ENCODE measurements around the gene HEPACAM. TPM values are rescaled to one million over a fixed set of nuclear protein-coding genes. Genes with fewer than 3 reads are reported as not detected.

Gene HEPACAM
- total RNA-seq, 1 experiment from 2014 or later, result not detected

DNA sequence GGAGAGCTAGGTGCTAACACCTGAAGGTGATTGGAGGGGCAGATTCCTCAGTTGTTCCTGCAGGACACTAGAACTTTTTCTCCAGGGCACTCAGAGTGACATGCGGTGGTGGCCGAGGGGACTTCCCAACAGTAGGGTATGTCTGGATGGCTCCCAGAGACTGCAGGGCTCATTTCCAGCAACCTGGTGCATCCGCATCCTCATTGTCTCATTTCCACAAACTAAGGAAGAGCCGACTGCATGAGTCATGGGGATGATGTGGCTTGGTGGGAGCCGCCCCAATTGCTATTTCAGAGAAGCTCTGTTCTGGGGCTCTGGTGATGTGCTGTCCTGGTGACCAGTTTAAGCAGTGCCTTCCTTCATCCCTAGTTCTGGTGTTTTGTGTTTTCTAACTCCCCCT lies 35.4 kb downstream of the HEPACAM start:
- Histone ChIP-seq H3K36me3 (ENCODE audit: insufficient read depth, low read length) (no peaks in the 10 kb centered on the region), H3K4me2 (ENCODE audit: low read depth, low read length, poor library complexity, severe bottlenecking) (no peak overlapping the region), H3K9me3 (ENCODE audit: low read length) (no peaks in the 10 kb centered on the region), H4K20me1 (ENCODE audit: insufficient read depth, low read depth, low read length) (no peaks in the 10 kb centered on the region), H3K9ac (ENCODE audit: low read length) (no peak overlapping the region), H3K4me3 (ENCODE audit: low read length) (no peak overlapping the region), H3K79me2 (ENCODE audit: low read length) (no peaks in the 10 kb centered on the region), H3K27ac (ENCODE audit: low read length) (no peak overlapping the region), H3K27me3 (ENCODE audit: low read length) (no peaks in the 10 kb centered on the region), H3K9me2 (replicated peaks; ENCODE audit: insufficient read depth, low read length) (no peaks in the 10 kb centered on the region), H3K4me1 (ENCODE audit: low read length) (no peaks in the 10 kb centered on the region), H2AFZ (ENCODE audit: low read length) (no peak overlapping the region)
- DNase-seq, result no peak

DNA sequence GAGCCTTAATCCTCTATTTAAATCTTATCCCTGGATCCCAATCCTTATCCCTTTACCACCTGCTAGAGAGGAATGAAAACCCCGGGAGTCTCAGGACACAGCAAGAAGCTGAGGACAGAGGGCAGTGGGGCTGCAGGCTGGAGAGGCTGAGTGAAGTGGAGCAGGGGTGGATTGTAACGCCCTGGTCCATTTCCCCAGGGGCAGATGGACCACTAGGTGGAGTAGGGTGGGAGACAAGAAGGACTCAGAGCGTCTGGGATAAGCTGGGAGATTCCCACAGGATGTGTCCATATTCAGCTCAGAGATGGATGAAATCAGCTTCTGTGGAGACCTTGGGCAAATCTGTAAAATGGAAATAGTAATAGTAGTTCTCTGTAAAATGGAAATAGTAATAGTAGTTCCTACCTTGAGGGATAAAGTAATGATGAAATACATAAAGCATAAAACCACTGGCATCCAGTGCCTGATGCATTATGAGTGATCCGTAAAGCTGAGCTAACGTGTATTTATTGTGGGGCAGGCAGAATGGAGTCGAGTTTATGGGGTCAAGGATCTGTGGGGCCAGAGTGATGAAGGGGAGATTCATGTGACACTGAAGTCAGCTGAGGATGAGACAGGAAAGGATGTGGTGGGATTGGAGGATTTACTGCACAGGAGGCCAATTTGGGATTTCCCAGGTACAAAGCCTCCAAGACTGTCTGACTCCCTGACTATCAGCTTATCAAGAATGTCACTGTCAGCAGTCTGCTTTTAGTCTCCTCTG lies 36.3 kb downstream of the HEPACAM start:
- H3K79me2 ChIP-seq (ENCODE audit: low read length), result no peaks in the 10 kb centered on the region
- H4K20me1 ChIP-seq (ENCODE audit: insufficient read depth, low read depth, low read length), result no peaks in the 10 kb centered on the region
- H3K4me3 ChIP-seq (ENCODE audit: low read length), result no peak overlapping the region
- no peaks in the 10 kb centered on the region for H3K27me3 ChIP-seq (ENCODE audit: low read length)
- H3K4me1 ChIP-seq (ENCODE audit: low read length), result no peaks in the 10 kb centered on the region
- no peak for DNase-seq
- no peaks in the 10 kb centered on the region for H3K9me3 ChIP-seq (ENCODE audit: low read length)
- no peaks in the 10 kb centered on the region for H3K36me3 ChIP-seq (ENCODE audit: insufficient read depth, low read length)
- no peak overlapping the region for H2AFZ ChIP-seq (ENCODE audit: low read length)
- no peaks in the 10 kb centered on the region for H3K9me2 ChIP-seq (replicated peaks; ENCODE audit: insufficient read depth, low read length)
- no peak overlapping the region for H3K9ac ChIP-seq (ENCODE audit: low read length)
- no peak overlapping the region for H3K27ac ChIP-seq (ENCODE audit: low read length)
- H3K4me2 ChIP-seq (ENCODE audit: low read depth, low read length, poor library complexity, severe bottlenecking), result no peak overlapping the region

DNA sequence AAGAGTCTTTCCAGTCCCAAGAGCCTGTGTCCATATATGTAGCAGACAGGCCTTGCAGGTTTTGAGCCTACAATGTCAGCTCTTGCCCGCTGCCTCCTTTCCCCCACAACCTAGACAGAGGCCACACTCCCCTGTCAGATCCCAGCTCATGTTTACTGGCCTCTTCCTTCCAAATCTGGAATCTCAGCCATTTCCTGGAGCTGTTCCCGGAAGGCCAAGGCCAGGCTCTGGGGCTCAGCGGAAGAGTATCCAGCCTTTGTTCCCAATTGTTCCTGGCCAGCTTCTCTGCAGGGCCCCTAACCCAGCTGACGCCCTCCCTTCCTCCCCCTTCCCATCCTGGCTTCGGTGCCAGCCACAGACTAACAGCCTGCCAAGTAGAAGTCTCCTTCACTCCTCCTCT lies 37.1 kb downstream of the HEPACAM start:
- DNase-seq, result no peak
- Histone ChIP-seq H3K79me2 (ENCODE audit: low read length) (no peaks in the 10 kb centered on the region), H3K4me3 (ENCODE audit: low read length) (no peak overlapping the region), H3K9me2 (replicated peaks; ENCODE audit: insufficient read depth, low read length) (no peaks in the 10 kb centered on the region), H3K4me1 (ENCODE audit: low read length) (no peaks in the 10 kb centered on the region), H3K9ac (ENCODE audit: low read length) (no peak overlapping the region), H2AFZ (ENCODE audit: low read length) (no peak overlapping the region), H3K9me3 (ENCODE audit: low read length) (no peaks in the 10 kb centered on the region), H3K27ac (ENCODE audit: low read length) (no peak overlapping the region), H3K36me3 (ENCODE audit: insufficient read depth, low read length) (no peaks in the 10 kb centered on the region), H3K27me3 (ENCODE audit: low read length) (no peaks in the 10 kb centered on the region), H4K20me1 (ENCODE audit: insufficient read depth, low read depth, low read length) (no peaks in the 10 kb centered on the region), H3K4me2 (ENCODE audit: low read depth, low read length, poor library complexity, severe bottlenecking) (no peak overlapping the region)

DNA sequence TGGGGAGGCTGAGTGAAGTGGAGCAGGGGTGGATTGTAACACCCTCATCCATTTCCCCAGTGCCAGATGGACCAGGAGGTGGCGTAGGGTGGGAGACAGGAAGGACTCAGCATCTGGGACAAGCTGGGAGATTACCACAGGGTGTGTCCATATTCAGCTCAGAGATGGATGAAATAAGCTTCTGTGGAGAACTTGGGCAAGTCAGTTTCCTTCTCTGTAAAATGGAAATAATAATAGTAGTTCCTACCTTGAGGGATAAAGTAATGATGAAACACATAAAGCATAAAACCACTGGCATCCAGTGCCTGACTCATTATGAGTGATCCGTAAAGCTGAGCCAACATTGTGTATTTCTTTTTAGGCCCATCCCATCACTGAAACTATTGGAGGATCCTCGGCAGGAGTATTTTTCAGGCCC lies 37.6 kb downstream of the HEPACAM start:
- Histone ChIP-seq H3K4me2 (ENCODE audit: low read depth, low read length, poor library complexity, severe bottlenecking) (no peak overlapping the region), H3K27me3 (ENCODE audit: low read length) (no peaks in the 10 kb centered on the region), H3K9me2 (replicated peaks; ENCODE audit: insufficient read depth, low read length) (no peaks in the 10 kb centered on the region), H3K9ac (ENCODE audit: low read length) (no peak overlapping the region), H3K36me3 (ENCODE audit: insufficient read depth, low read length) (no peaks in the 10 kb centered on the region), H3K27ac (ENCODE audit: low read length) (no peak overlapping the region), H3K79me2 (ENCODE audit: low read length) (no peaks in the 10 kb centered on the region), H2AFZ (ENCODE audit: low read length) (no peak overlapping the region), H4K20me1 (ENCODE audit: insufficient read depth, low read depth, low read length) (no peaks in the 10 kb centered on the region), H3K4me1 (ENCODE audit: low read length) (no peaks in the 10 kb centered on the region), H3K4me3 (ENCODE audit: low read length) (no peak overlapping the region), H3K9me3 (ENCODE audit: low read length) (no peaks in the 10 kb centered on the region)
- no peak for DNase-seq

DNA sequence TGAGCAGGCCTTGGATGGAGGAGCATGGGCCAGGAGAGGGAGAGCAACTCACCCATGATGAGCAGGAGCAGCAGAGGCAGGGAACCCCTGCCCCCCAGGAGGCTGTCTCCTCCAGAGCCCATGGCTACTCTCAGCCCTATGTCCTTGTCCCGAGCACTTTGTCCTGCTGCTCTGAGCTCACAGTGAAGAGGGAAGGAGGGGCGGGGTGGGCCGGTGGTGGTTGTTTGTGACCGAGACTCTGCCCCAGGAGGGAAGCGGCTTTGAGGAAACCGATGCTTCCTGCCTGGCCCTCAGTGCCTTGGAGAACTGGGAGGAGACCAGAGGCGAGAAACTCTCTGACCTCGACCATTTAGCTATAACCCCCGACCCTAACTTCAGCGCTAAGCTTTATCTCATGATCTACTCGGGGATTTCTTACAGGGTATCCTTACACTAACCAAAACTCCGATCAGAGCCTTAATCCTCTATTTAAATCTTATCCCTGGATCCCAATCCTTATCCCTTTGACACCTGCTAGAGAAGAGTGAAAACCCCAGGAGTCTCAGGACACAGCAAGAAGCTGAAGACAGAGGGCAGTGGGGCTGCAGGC lies 38.1 kb downstream of the HEPACAM start, which contains the start of gene ROBO4:
Gene ROBO4, minus strand, starts transcription at position 192 of the 589 bp plus-strand sequence. Its CDS starts 70 bp downstream, at position 122.
- Histone ChIP-seq H3K79me2 (ENCODE audit: low read length) (no peaks in the 10 kb centered on the region), H4K20me1 (ENCODE audit: insufficient read depth, low read depth, low read length) (no peaks in the 10 kb centered on the region), H2AFZ (ENCODE audit: low read length) (no peak within 1 kb of the TSS), H3K9me2 (replicated peaks; ENCODE audit: insufficient read depth, low read length) (no peaks in the 10 kb centered on the region), H3K27me3 (ENCODE audit: low read length) (no peaks in the 10 kb centered on the region), H3K36me3 (ENCODE audit: insufficient read depth, low read length) (no peaks in the 10 kb centered on the region), H3K9ac (ENCODE audit: low read length) (no peak within 1 kb of the TSS), H3K4me1 (ENCODE audit: low read length) (no peaks in the 10 kb centered on the region), H3K4me3 (ENCODE audit: low read length) (no peak within 1 kb of the TSS), H3K27ac (ENCODE audit: low read length) (no peak within 1 kb of the TSS), H3K4me2 (ENCODE audit: low read depth, low read length, poor library complexity, severe bottlenecking) (no peak within 1 kb of the TSS), H3K9me3 (ENCODE audit: low read length) (no peaks in the 10 kb centered on the region)
- DNase-seq, result no peak

DNA sequence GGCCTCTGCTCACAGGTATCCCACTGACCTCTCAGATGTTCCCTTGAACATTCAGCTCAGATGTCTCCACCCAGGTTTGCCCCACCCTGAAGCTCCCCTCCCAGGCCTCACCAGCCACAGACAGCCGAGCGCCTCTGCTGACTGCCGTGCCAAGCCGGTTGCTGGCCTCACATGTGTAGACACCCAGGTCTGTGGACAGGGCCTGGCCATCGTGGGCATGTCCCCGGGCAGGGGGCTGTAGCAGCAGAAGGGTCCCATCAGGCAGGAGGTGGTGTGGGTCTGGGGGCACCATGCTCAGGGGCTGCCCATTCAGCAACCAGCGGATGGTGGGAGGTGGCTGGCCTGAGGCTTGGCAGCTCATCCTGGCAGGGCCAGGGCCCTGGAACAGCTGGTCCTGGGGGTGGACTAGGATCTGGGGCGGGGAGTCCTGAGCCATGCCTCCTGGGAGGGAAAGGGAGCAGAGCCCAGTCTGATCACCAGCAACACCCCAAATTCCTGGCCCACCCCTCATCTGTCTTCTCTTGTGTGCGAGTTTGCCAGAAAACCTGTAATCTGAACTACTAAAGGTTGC lies 38.9 kb downstream of the HEPACAM start:
- Histone ChIP-seq H3K4me2 (ENCODE audit: low read depth, low read length, poor library complexity, severe bottlenecking) (no peak overlapping the region), H3K9me2 (replicated peaks; ENCODE audit: insufficient read depth, low read length) (no peaks in the 10 kb centered on the region), H3K4me1 (ENCODE audit: low read length) (no peaks in the 10 kb centered on the region), H3K9me3 (ENCODE audit: low read length) (no peaks in the 10 kb centered on the region), H3K27me3 (ENCODE audit: low read length) (no peaks in the 10 kb centered on the region), H3K9ac (ENCODE audit: low read length) (no peak overlapping the region), H3K27ac (ENCODE audit: low read length) (no peak overlapping the region), H3K4me3 (ENCODE audit: low read length) (no peak overlapping the region), H3K79me2 (ENCODE audit: low read length) (no peaks in the 10 kb centered on the region), H2AFZ (ENCODE audit: low read length) (no peak overlapping the region), H4K20me1 (ENCODE audit: insufficient read depth, low read depth, low read length) (no peaks in the 10 kb centered on the region), H3K36me3 (ENCODE audit: insufficient read depth, low read length) (no peaks in the 10 kb centered on the region)
- DNase-seq, result no peak

DNA sequence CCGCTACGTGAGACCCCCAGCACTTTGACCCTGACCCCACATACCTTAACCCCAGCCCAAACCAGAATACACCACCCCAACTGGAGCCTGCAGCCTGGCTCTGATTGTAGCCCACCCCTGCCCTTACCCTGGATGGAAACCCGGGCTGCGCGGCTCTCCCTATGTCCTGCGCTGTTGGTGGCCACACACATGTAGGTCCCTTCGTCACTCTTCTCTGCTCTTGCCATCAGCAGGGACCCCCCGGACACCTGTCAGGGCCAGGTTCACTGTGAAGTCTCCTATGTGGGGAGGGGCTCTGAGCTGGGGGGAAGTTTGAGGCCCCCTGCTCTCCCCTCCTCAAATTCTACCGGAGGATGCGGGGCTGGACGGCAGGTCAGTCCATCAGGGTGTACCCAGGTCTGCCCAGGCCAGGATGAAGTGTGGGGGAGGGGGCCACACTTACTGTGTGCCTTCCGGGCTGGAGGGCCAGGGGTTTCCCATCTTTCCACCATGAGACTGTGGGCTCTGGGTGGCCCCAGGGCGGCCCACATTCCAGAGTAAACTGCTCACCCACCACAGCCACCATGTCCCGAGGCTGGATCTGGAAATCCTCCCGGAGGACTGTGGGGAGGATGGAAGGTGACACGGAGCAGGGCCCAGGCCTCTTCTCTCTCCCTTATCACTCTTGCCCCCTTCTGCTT lies 39.6 kb downstream of the HEPACAM start:
- H2AFZ ChIP-seq (ENCODE audit: low read length), result no peak overlapping the region
- H3K4me1 ChIP-seq (ENCODE audit: low read length), result no peaks in the 10 kb centered on the region
- no peaks in the 10 kb centered on the region for H3K27me3 ChIP-seq (ENCODE audit: low read length)
- H4K20me1 ChIP-seq (ENCODE audit: insufficient read depth, low read depth, low read length), result no peaks in the 10 kb centered on the region
- no peak overlapping the region for H3K4me3 ChIP-seq (ENCODE audit: low read length)
- H3K9ac ChIP-seq (ENCODE audit: low read length), result no peak overlapping the region
- H3K79me2 ChIP-seq (ENCODE audit: low read length), result no peaks in the 10 kb centered on the region
- no peak for DNase-seq
- no peak overlapping the region for H3K4me2 ChIP-seq (ENCODE audit: low read depth, low read length, poor library complexity, severe bottlenecking)
- H3K9me3 ChIP-seq (ENCODE audit: low read length), result no peaks in the 10 kb centered on the region
- H3K9me2 ChIP-seq (replicated peaks; ENCODE audit: insufficient read depth, low read length), result no peaks in the 10 kb centered on the region
- no peak overlapping the region for H3K27ac ChIP-seq (ENCODE audit: low read length)
- no peaks in the 10 kb centered on the region for H3K36me3 ChIP-seq (ENCODE audit: insufficient read depth, low read length)

DNA sequence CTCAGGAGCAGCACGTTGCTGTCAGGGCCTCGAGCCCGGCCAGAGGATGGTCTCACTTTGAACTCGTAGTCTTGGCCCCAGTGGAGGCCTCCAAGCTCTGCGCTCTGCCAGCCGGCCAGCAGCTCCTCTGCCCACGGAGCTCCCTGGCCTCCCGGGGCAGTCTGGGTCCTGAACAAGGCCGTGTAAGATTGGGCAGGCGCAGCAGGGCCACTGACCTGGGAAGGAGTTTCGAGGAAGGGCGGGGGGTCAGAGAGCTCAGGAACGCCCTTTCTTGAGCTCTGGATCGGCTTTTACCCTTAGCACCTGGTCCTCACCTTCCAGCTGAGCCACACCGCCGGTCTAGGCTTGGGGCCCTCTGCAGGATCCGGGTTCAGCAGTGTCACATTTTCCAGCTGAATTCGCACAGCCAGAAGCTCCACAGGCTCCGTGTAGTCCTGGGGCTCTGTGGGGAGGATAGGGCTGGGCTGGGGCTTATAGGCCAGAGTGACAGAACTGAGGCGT lies 40.3 kb downstream of the HEPACAM start:
- H3K79me2 ChIP-seq (ENCODE audit: low read length), result no peaks in the 10 kb centered on the region
- no peak overlapping the region for H3K9ac ChIP-seq (ENCODE audit: low read length)
- no peak overlapping the region for H2AFZ ChIP-seq (ENCODE audit: low read length)
- H3K9me3 ChIP-seq (ENCODE audit: low read length), result no peaks in the 10 kb centered on the region
- no peaks in the 10 kb centered on the region for H3K9me2 ChIP-seq (replicated peaks; ENCODE audit: insufficient read depth, low read length)
- no peaks in the 10 kb centered on the region for H3K27me3 ChIP-seq (ENCODE audit: low read length)
- no peak for DNase-seq
- H3K4me2 ChIP-seq (ENCODE audit: low read depth, low read length, poor library complexity, severe bottlenecking), result no peak overlapping the region
- H3K36me3 ChIP-seq (ENCODE audit: insufficient read depth, low read length), result no peaks in the 10 kb centered on the region
- H3K4me1 ChIP-seq (ENCODE audit: low read length), result no peaks in the 10 kb centered on the region
- no peaks in the 10 kb centered on the region for H4K20me1 ChIP-seq (ENCODE audit: insufficient read depth, low read depth, low read length)
- no peak overlapping the region for H3K4me3 ChIP-seq (ENCODE audit: low read length)
- no peak overlapping the region for H3K27ac ChIP-seq (ENCODE audit: low read length)
